ENCODE measurements around the gene RAB33A.

GRCh38 chrX:130136496-130136895, 35.3 kb upstream of the RAB33A start:
- TF ChIP-seq CTCF (IDR thresholded peaks at IDR 0.05; ENCODE audit: insufficient read depth, low read length) (no peak), POLR2AphosphoS5 (IDR thresholded peaks at IDR 0.05; ENCODE audit: low read depth) (no peak)

All from HL-60 (cell line).